GM23338 (cell line): Measurements from ENCODE around the gene SLC30A1. TPM values are rescaled to one million over a fixed set of nuclear protein-coding genes. Genes with fewer than 3 reads are reported as not detected.

Source experiments
- ATAC-seq: fragments of 200-7000 bp; cut with Tn5 transposase; 3 replicates; pipeline ENCODE4 v1.9.1; 2020
- DNase-seq: peaks from one replicate; pipeline ENCODE4 v3.0.0-alpha.2; 2015; ENCODE audit warnings: low spot score
- H2AFZ ChIP-seq: fragments of 200-600 bp; sonication (generic); 2 replicates; pipeline ENCODE4 v1.8.0; 2016; ENCODE audit warnings: antibody characterized with exemption, mild to moderate bottlenecking, moderate library complexity
- H3F3A ChIP-seq: fragments of 200-600 bp; sonication (generic); replicated peaks from 2 replicates; pipeline ENCODE4 v1.8.0; 2017; ENCODE audit warnings: antibody characterized with exemption, mixed run types, low read depth
- H3K27ac ChIP-seq: fragments of 200-600 bp; sonication (generic); 2 replicates; pipeline ENCODE4 v1.6.1; 2016; ENCODE audit warnings: low read depth
- H3K27me3 ChIP-seq: fragments of 200-600 bp; sonication (generic); 2 replicates; pipeline ENCODE4 v1.8.0; 2016; ENCODE audit warnings: mild to moderate bottlenecking, mixed run types, moderate library complexity; ENCODE audit not compliant: insufficient read depth
- H3K36me3 ChIP-seq: fragments of 200-600 bp; sonication (generic); 2 replicates; pipeline ENCODE4 v1.8.0; 2016; ENCODE audit warnings: mild to moderate bottlenecking; ENCODE audit not compliant: insufficient read depth
- H3K4me1 ChIP-seq: fragments of 200-600 bp; sonication (generic); 2 replicates; pipeline ENCODE4 v1.8.0; 2016; ENCODE audit warnings: mild to moderate bottlenecking, moderate library complexity; ENCODE audit not compliant: insufficient read depth
- H3K4me2 ChIP-seq: fragments of 200-600 bp; sonication (generic); 2 replicates; pipeline ENCODE4 v1.7.1; 2017; ENCODE audit warnings: mixed run types
- H3K4me3 ChIP-seq: fragments of 200-600 bp; sonication (generic); 2 replicates; pipeline ENCODE4 v1.6.1; 2016; ENCODE audit warnings: mixed run types
- H3K79me2 ChIP-seq: fragments of 200-600 bp; sonication (generic); replicated peaks from 2 replicates; pipeline ENCODE4 v1.8.0; 2017; ENCODE audit warnings: mild to moderate bottlenecking; ENCODE audit not compliant: insufficient read depth
- H3K9me2 ChIP-seq: fragments of 200-600 bp; sonication (generic); 2 replicates; pipeline ENCODE4 v1.8.0; 2017; ENCODE audit not compliant: insufficient read depth
- H4K20me1 ChIP-seq: fragments of 200-600 bp; sonication (generic); replicated peaks from 2 replicates; pipeline ENCODE4 v1.8.0; 2017; ENCODE audit warnings: mild to moderate bottlenecking; ENCODE audit not compliant: insufficient read depth
- H3K27ac Mint-ChIP-seq: 2 replicates; pipeline ENCODE4 v1.8.0; 2020; ENCODE audit warnings: inconsistent platforms, mild to moderate bottlenecking, moderate library complexity, mixed read lengths
- H3K27me3 Mint-ChIP-seq: 3 replicates; pipeline ENCODE4 v1.8.0; 2022; ENCODE audit warnings: low read depth, mild to moderate bottlenecking, moderate library complexity, mixed read lengths, inconsistent platforms; ENCODE audit not compliant: insufficient read depth, poor library complexity
- H3K36me3 Mint-ChIP-seq: 3 replicates; pipeline ENCODE4 v1.8.0; 2021; ENCODE audit warnings: low read depth, mild to moderate bottlenecking, inconsistent platforms, moderate library complexity, mixed read lengths
- H3K4me1 Mint-ChIP-seq: 3 replicates; pipeline ENCODE4 v1.8.0; 2020; ENCODE audit warnings: mild to moderate bottlenecking, inconsistent platforms, mixed read lengths
- H3K4me3 Mint-ChIP-seq: 3 replicates; pipeline ENCODE4 v1.8.0; 2021; ENCODE audit warnings: moderate library complexity, mild to moderate bottlenecking, inconsistent platforms, mixed read lengths
- H3K9me3 Mint-ChIP-seq: 3 replicates; pipeline ENCODE4 v1.8.0; 2020; ENCODE audit warnings: moderate library complexity, mild to moderate bottlenecking, inconsistent platforms, mixed read lengths
- CREB1 ChIP-seq: fragments of 250-450 bp; sonication (Bioruptor Pico); IDR thresholded peaks from 2 replicates; pipeline ENCODE4 v1.5.0; 2020; ENCODE audit warnings: low read depth, mild to moderate bottlenecking, moderate library complexity
- CTCF ChIP-seq, 2 experiments: fragments of 200-600 bp in 1 of 2; sonication (generic) in 1 of 2; conservative IDR thresholded peaks; 2 replicates each; pipeline versions ENCODE4 v1.5.1 to v1.6.1; 2016 to 2017; ENCODE audit warnings: antibody characterized with exemption in 2 of 2, low read depth in 2 of 2, mild to moderate bottlenecking in 2 of 2, moderate library complexity in 1 of 2
- ETS1 ChIP-seq: IDR thresholded peaks from 2 replicates; pipeline ENCODE4 v1.6.1; 2016; ENCODE audit warnings: antibody characterized with exemption
- EZH2 ChIP-seq: fragments of 200-600 bp; sonication (generic); IDR thresholded peaks from one replicate; pipeline ENCODE4 v1.8.0; 2017; ENCODE audit warnings: antibody characterized with exemption, mild to moderate bottlenecking, low read depth; ENCODE audit not compliant: unreplicated experiment
- EZH2phosphoT487 ChIP-seq: fragments of 200-600 bp; sonication (generic); IDR thresholded peaks from one replicate; pipeline ENCODE4 v1.8.1; 2018; ENCODE audit warnings: antibody characterized with exemption; ENCODE audit not compliant: unreplicated experiment
- POLR2AphosphoS5 ChIP-seq: IDR thresholded peaks from 2 replicates; pipeline ENCODE4 v1.6.1; 2016; ENCODE audit warnings: antibody characterized with exemption, low read depth
- ZNF114 ChIP-seq: fragments of 250-450 bp; sonication (Bioruptor Pico); IDR thresholded peaks from 2 replicates; pipeline ENCODE4 v1.5.0; 2020; ENCODE audit warnings: mild to moderate bottlenecking, moderate library complexity
- ZNF331 ChIP-seq: fragments of 250-450 bp; sonication (Bioruptor Pico); IDR thresholded peaks from 2 replicates; pipeline ENCODE4 v1.5.0; 2020; ENCODE audit warnings: low read depth, mild to moderate bottlenecking, moderate library complexity
- ZNF462 ChIP-seq: fragments of 250-450 bp; sonication (Bioruptor Pico); IDR thresholded peaks from 2 replicates; pipeline ENCODE4 v1.5.0; 2020; ENCODE audit warnings: mild to moderate bottlenecking, moderate library complexity
- polyA plus RNA-seq: library from polyadenylated mRNA; unstranded; fragments of >200 nt; fragmentation: Nextera tagmentation; extraction: Ambion mirVana; gene quantifications from 2 replicates; pipeline ENCODE4 v1.2.1, GENCODE V29; 2016
- total RNA-seq: library from RNA; depleted of rRNA; stranded (reverse); fragments of >200 nt; shearing (Covaris generic); gene quantifications from 2 replicates; pipeline ENCODE4 v1.2.3, GENCODE V29; 2014

SLC30A1 gene
- total and polyA plus RNA-seq, 2 experiments from 2014 or later: 3.3 to 17.7 TPM

- Histone ChIP-seq H3K9me2 (0 out of 2 replicates have a peak, but pooled peaks cover 5% of the 10 kb centered on the region), H3K4me2 (no peak overlapping the region), H3K4me1 (no peaks in the 10 kb centered on the region), H3K79me2 (no peaks in the 10 kb centered on the region), H2AFZ (0 out of 2 replicates have a peak overlapping the region, but pooled peaks have one; percentile 23), H3K4me3 (no peak overlapping the region), H3K27ac (no peak overlapping the region), H3K36me3 (no peaks in the 10 kb centered on the region), H3K27me3 (no peaks in the 10 kb centered on the region), H3F3A (no peaks in the 10 kb centered on the region), H4K20me1 (no peaks in the 10 kb centered on the region)
- Mint-ChIP-seq H3K4me3 (no peak overlapping the region), H3K4me1 (no peaks in the 10 kb centered on the region), H3K27me3 (peaks cover 4% of the 10 kb centered on the region), H3K27ac (no peak overlapping the region), H3K36me3 (no peaks in the 10 kb centered on the region), H3K9me3 (no peaks in the 10 kb centered on the region)
- ATAC-seq (no peak), DNase-seq (no peak)
- no peak for TF ChIP-seq EZH2
Observed at GRCh38 chr1:211605603-211606331, 26.8 kb upstream of the SLC30A1 start.

GRCh38 chr1:211605034-211605433 lies 26.1 kb upstream of the SLC30A1 start:
- no peaks in the 10 kb centered on the region for H4K20me1 ChIP-seq
- DNase-seq (no peak), ATAC-seq (no peak)
- H3K9me3 Mint-ChIP-seq: no peaks in the 10 kb centered on the region
- no peaks in the 10 kb centered on the region for H3K79me2 ChIP-seq
- no peaks in the 10 kb centered on the region for H3K4me1 Mint-ChIP-seq
- H3K4me1 ChIP-seq: no peaks in the 10 kb centered on the region
- H3K36me3 ChIP-seq: no peaks in the 10 kb centered on the region
- 0 out of 2 replicates have a peak, but pooled peaks cover 5% of the 10 kb centered on the region for H3K9me2 ChIP-seq
- no peaks in the 10 kb centered on the region for H3K36me3 Mint-ChIP-seq
- H2AFZ ChIP-seq: no peak overlapping the region
- no peak overlapping the region for H3K4me3 Mint-ChIP-seq
- no peak overlapping the region for H3K27ac Mint-ChIP-seq
- no peak overlapping the region for H3K4me2 ChIP-seq
- H3K27me3 ChIP-seq: no peaks in the 10 kb centered on the region
- H3K27ac ChIP-seq: no peak overlapping the region
- H3K27me3 Mint-ChIP-seq: peaks cover 4% of the 10 kb centered on the region
- H3K4me3 ChIP-seq: no peak overlapping the region
- H3F3A ChIP-seq: no peaks in the 10 kb centered on the region
- TF ChIP-seq CTCF (conservative IDR thresholded peaks at IDR 0.05; ENCODE audit: low read depth in 2 of 2) (no peak), EZH2phosphoT487 (no peak), ZNF114 (CRISPR knock-in tag) (no peak), ZNF331 (CRISPR knock-in tag) (no peak), ETS1 (no peak), CREB1 (CRISPR knock-in tag) (no peak), POLR2AphosphoS5 (no peak), ZNF462 (no peak)
